ENCODE data around the gene PHIP. TPM values are rescaled to one million over a fixed set of nuclear protein-coding genes. Genes with fewer than 3 reads are reported as not detected.

PHIP gene
- total and polyA plus RNA-seq, 10 of the 15 experiments (the other 5 are each of a cell fraction or from before 2014, with no cell fraction given): 8.5 to 34.6 (median 17.9) TPM

DNA sequence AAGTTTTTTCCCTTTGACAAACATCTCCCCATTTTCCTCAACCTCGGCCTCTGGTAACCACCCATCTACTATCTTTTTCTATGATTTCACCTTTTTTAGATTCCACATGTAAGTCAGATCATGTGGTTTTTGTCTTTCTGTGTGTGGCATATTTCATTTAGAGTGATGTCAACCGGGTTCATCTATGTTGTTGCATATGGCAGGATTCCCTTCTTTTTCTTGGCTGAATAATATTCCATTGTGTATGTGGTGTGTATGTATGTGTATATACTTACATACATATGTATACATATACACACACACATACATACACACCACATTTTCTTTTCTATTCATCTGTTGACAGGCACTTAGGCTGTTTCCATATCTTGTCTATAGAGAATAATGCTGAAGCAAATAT, 22.2 kb upstream of the PHIP start:
- ATAC-seq (no peak), DNase-seq (ENCODE audit: low read depth, low spot score) (no peak), FAIRE-seq (no peak)
- SMC1A ChIA-PET (ENCODE audit: uncharacterized antibody, unreplicated experiment): no interaction called here
- POLR2A ChIA-PET: no interaction called here
- no peak overlapping the region for H2AFZ ChIP-seq (ENCODE audit: control insufficient read depth, low read depth, low read length)
- H3K9me3 ChIP-seq (replicated peaks; ENCODE audit: control insufficient read depth, insufficient read depth, low read length): no peaks in the 10 kb centered on the region
- RAD21 ChIA-PET (ENCODE audit: unreplicated experiment): no interaction called here
- WGBS (ENCODE audit: insufficient coverage, insufficient replicate concordance, low lambda C conversion rate, missing lambda C conversion rate): 45% methylated on average over 2 of the region's 2 CpGs
- in situ Hi-C loops (cut with MboI) (no loop called here), intact Hi-C loops (cut with micrococcal nuclease; ENCODE audit: unreplicated experiment) (no loop called here)
- H3K79me2 ChIP-seq (ENCODE audit: control insufficient read depth, insufficient read depth, low read length): no peaks in the 10 kb centered on the region
- no peak overlapping the region for H3K4me2 ChIP-seq (ENCODE audit: control insufficient read depth, insufficient read depth)
- H4K20me1 ChIP-seq (ENCODE audit: control insufficient read depth, insufficient read depth): no peaks in the 10 kb centered on the region
- BruUV-seq (replicated peaks): no TSS peak
- H3K4me3 ChIP-seq: no peak overlapping the region
- CTCF ChIA-PET: no interaction called here
- no peaks in the 10 kb centered on the region for H3K27me3 ChIP-seq (replicated peaks in 1 of 2; ENCODE audit: control insufficient read depth in 2 of 2, insufficient read depth in 2 of 2, low read length in 1 of 2)
- H3K9ac ChIP-seq (ENCODE audit: control insufficient read depth, insufficient read depth, low read length): no peak overlapping the region
- H3K36me3 ChIP-seq (ENCODE audit: control insufficient read depth in 2 of 2, insufficient read depth in 2 of 2, low read length in 1 of 2): no peaks in the 10 kb centered on the region
- H3K4me1 ChIP-seq (ENCODE audit: control insufficient read depth, insufficient read depth, low read length): no peaks in the 10 kb centered on the region
- no peak overlapping the region for H3K27ac ChIP-seq (ENCODE audit: control insufficient read depth, insufficient read depth)
- TF ChIP-seq ZBTB33 (IDR thresholded peaks at IDR 0.05): no peak
- no peak for TF ChIP-seq CEBPB (IDR thresholded peaks at IDR 0.05; ENCODE audit: borderline replicate concordance in 1 of 2, low read depth in 2 of 2, low read length in 2 of 2)
- no peak for TF ChIP-seq SUZ12 (IDR thresholded peaks at IDR 0.05; ENCODE audit: unreplicated experiment)
- no peak for TF ChIP-seq IKZF2 (IDR thresholded peaks at IDR 0.05)
- TF ChIP-seq ZNF24 (IDR thresholded peaks at IDR 0.05): no peak
- no peak for TF ChIP-seq NFYB (IDR thresholded peaks at IDR 0.05; ENCODE audit: insufficient read depth, low read depth, low read length)
- no peak for TF ChIP-seq POLR2AphosphoS2 (IDR thresholded peaks at IDR 0.05; ENCODE audit: low read depth, low read length)
- TF ChIP-seq NR2C1 (IDR thresholded peaks at IDR 0.05): no peak
- TF ChIP-seq CHD4 (IDR thresholded peaks at IDR 0.05): no peak
- TF ChIP-seq USF2 (IDR thresholded peaks at IDR 0.05; ENCODE audit: borderline replicate concordance, low read depth, low read length): no peak
- no peak for TF ChIP-seq KLF5 (IDR thresholded peaks at IDR 0.05; ENCODE audit: partially characterized antibody)
- no peak for TF ChIP-seq SRF (IDR thresholded peaks at IDR 0.05; ENCODE audit: low read depth in 2 of 2, low read length in 2 of 2)
- TF ChIP-seq, protein P1, sequence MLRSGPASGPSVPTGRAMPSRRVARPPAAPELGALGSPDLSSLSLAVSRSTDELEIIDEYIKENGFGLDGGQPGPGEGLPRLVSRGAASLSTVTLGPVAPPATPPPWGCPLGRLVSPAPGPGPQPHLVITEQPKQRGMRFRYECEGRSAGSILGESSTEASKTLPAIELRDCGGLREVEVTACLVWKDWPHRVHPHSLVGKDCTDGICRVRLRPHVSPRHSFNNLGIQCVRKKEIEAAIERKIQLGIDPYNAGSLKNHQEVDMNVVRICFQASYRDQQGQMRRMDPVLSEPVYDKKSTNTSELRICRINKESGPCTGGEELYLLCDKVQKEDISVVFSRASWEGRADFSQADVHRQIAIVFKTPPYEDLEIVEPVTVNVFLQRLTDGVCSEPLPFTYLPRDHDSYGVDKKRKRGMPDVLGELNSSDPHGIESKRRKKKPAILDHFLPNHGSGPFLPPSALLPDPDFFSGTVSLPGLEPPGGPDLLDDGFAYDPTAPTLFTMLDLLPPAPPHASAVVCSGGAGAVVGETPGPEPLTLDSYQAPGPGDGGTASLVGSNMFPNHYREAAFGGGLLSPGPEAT (IDR thresholded peaks at IDR 0.05; ENCODE audit: low read depth): no peak
- TF ChIP-seq, protein P2, sequence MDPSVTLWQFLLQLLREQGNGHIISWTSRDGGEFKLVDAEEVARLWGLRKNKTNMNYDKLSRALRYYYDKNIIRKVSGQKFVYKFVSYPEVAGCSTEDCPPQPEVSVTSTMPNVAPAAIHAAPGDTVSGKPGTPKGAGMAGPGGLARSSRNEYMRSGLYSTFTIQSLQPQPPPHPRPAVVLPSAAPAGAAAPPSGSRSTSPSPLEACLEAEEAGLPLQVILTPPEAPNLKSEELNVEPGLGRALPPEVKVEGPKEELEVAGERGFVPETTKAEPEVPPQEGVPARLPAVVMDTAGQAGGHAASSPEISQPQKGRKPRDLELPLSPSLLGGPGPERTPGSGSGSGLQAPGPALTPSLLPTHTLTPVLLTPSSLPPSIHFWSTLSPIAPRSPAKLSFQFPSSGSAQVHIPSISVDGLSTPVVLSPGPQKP (IDR thresholded peaks at IDR 0.05; ENCODE audit: low read depth, low read length): no peak
- TF ChIP-seq ZZZ3 (IDR thresholded peaks at IDR 0.05; ENCODE audit: control insufficient read depth, insufficient read length, low read depth): no peak
- TF ChIP-seq RUNX3 (IDR thresholded peaks at IDR 0.05; ENCODE audit: low read length): no peak

Measured in GM12878 (cell line).